Subcutaneous abdominal adipose tissue (tissue), 5 donors: Measurements from ENCODE around the gene WDHD1.
"Not testable (repeated sequence)": the region's sequence is repeated elsewhere in the genome, so short reads cannot be mapped to it uniquely, and the experiment has no call there.

ENCODE experiments used
- H3K27ac ChIP-seq: one replicate; pipeline ENCODE4 v1.7.0; 2013; ENCODE audit warnings: low read depth, mild to moderate bottlenecking, inconsistent platforms, low read length, moderate library complexity
- H3K27me3 ChIP-seq, 5 donors: one replicate each; pipeline ENCODE4 v1.7.0; 2013; ENCODE audit warnings: low read length in 5 of 5, inconsistent platforms in 1 of 5; ENCODE audit not compliant: control insufficient read depth in 5 of 5, insufficient read depth in 4 of 5
- H3K36me3 ChIP-seq, 5 donors: one replicate each; pipeline ENCODE4 v1.7.0; 2013; ENCODE audit warnings: low read length in 5 of 5; ENCODE audit not compliant: control insufficient read depth in 5 of 5, insufficient read depth in 5 of 5
- H3K4me1 ChIP-seq, 5 donors: one replicate each; pipeline ENCODE4 v1.7.0; 2013; ENCODE audit warnings: low read length in 5 of 5, mild to moderate bottlenecking in 3 of 5, moderate library complexity in 1 of 5; ENCODE audit not compliant: control insufficient read depth in 5 of 5, insufficient read depth in 5 of 5
- H3K4me3 ChIP-seq, 5 donors: one replicate each; pipeline ENCODE4 v1.7.0; 2013; ENCODE audit warnings: low read length in 5 of 5, low read depth in 1 of 5
- H3K9ac ChIP-seq, 5 donors: one replicate each; pipeline ENCODE4 v1.7.0; 2013; ENCODE audit warnings: low read length in 5 of 5, mild to moderate bottlenecking in 4 of 5, moderate library complexity in 3 of 5
- H3K9me3 ChIP-seq, 5 donors: one replicate each; pipeline ENCODE4 v1.7.0; 2013; ENCODE audit warnings: low read length in 5 of 5; ENCODE audit not compliant: control insufficient read depth in 5 of 5
- donor health status: healthy.
- donor health status: healthy.
- donor health status: healthy.
- donor health status: healthy.
- donor health status: healthy.

The WDHD1 gene

DNA sequence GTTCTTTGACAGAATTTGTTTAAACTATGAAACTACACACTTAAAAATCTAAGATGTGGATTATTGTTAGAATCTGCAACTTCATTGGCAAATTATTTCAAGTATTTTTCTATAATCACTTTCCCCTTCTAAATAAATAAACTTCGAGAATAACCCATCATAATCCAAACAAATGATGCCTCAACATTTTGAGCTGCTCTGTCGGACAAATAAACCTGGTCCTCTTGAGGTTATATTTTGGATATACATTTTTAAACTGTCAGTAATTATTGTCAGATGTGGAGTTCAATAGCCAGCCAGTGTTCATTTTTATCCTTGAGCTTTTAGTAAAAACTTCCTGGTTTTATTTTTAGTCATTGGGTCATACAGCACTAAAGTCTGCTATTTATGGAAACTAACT is 38.0 kb upstream of the WDHD1 start:
- peaks cover 20 to 37% (median 30%) of the 10 kb centered on the region in 5 donors for H3K36me3 ChIP-seq
- H3K9me3 ChIP-seq, H3K27me3 ChIP-seq, H3K9ac ChIP-seq, H3K4me3 ChIP-seq, H3K4me1 ChIP-seq, H3K27ac ChIP-seq: not testable (repeated sequence)

DNA sequence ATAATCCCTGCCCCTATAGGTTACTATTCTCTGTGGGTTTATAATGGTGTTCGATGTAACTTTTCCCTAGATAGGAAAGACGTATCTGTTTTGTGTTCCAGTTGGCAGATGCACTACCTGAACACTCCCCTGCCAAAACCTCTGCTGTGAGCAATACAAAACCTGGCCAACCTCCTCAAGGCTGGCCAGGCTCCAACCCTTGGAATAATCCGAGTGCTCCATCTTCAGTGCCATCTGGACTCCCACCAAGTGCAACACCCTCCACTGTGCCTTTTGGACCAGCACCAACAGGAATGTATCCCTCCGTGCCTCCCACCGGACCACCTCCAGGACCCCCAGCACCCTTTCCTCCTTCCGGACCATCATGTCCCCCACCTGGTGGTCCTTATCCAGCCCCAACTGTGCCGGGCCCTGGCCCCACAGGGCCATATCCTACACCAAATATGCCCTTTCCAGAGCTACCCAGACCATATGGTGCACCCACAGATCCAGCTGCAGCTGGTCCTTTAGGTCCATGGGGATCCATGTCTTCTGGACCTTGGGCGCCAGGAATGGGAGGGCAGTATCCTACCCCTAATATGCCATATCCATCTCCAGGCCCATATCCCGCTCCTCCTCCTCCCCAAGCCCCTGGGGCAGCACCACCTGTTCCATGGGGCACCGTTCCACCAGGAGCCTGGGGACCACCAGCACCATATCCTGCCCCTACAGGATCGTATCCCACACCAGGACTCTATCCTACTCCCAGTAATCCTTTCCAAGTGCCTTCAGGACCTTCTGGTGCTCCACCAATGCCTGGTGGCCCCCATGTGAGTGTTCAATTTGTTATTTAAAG is 35.8 kb upstream of the WDHD1 start:
- Histone ChIP-seq H3K9ac (peak overlapping the region in 1 of 5 donors; percentile 2), H3K27ac (peak overlapping the region; percentile 21), H3K36me3 (peaks cover 20 to 47% (median 29%) of the 10 kb centered on the region in 5 donors), H3K9me3 (no peaks in the 10 kb centered on the region), H3K4me3 (no peak overlapping the region), H3K27me3 (no peaks in the 10 kb centered on the region), H3K4me1 (peaks cover 0 to 9% (median 5%) of the 10 kb centered on the region in 5 donors)

DNA sequence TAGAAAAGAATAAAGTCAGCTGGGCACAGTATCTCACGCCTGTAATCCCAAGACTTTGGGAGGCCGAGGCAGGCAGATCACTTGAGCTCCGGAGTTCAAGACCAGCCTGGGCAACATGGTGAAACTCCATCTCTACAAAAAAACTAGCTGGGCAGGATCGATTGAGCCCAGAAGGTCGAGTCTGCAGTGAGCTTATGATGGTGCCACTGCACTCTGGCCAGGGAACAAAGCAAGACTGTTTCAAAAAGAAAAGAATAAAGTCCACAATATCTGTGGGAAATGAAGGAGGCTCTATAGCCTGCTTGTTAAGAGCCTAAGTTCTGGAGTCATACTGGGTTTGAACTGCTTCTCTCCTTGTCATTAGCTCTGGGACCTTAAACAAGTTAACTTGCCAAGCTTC is 32.4 kb upstream of the WDHD1 start:
- H3K4me1 ChIP-seq = peaks cover 0 to 8% (median 6%) of the 10 kb centered on the region in 5 donors
- H3K4me3 ChIP-seq = no peak overlapping the region
- no peaks in the 10 kb centered on the region for H3K9me3 ChIP-seq
- H3K27me3 ChIP-seq = no peaks in the 10 kb centered on the region
- peaks cover 7 to 30% (median 15%) of the 10 kb centered on the region in 5 donors for H3K36me3 ChIP-seq
- H3K27ac ChIP-seq = no peak overlapping the region
- H3K9ac ChIP-seq = no peak overlapping the region

DNA sequence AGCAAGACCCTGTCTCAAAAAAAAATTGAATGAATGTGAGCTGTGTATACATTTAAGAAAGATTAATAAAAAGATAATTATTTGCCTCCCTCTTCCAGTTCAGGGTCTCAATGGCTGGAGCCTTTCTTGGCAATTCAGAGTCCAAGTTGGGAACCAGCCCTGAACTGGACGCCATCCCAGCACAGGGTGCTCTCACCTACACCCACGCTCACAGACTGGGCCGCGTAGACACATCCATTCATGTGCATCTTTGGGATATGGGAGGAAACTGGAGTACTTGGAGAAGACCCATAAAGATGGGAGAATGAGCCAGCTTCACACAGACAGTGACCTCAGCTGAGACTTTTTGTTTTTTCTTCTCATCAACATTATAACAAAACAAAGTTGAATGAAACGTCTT is 31.0 kb upstream of the WDHD1 start:
- H3K4me3 ChIP-seq = no peak overlapping the region
- no peak overlapping the region for H3K27ac ChIP-seq
- peaks cover 0 to 20% (median 6%) of the 10 kb centered on the region in 5 donors for H3K36me3 ChIP-seq
- H3K4me1 ChIP-seq = peaks cover 0 to 17% (median 14%) of the 10 kb centered on the region in 5 donors
- no peaks in the 10 kb centered on the region for H3K9me3 ChIP-seq
- H3K9ac ChIP-seq = no peak overlapping the region
- no peaks in the 10 kb centered on the region for H3K27me3 ChIP-seq

DNA sequence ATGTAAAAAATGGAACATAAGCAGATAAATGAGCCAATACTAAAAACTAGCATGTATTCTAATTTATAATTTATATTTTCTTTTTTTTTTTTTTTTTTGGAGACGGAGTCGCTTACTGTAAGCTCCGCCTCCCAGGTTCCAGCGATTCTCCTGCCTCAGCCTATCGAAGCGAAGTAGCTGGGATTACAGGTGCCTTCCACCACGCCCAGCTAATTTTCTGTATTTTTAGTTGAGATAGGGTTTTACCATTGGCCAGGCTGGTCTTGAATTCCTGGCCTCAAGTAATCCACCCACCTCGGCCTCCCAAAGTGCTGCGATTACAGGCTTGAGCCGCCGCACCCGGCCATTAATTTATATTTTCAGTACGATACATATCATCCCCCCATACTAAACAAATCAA is 27.2 kb upstream of the WDHD1 start:
- H3K36me3 ChIP-seq = peaks cover 0 to 10% (median 0%) of the 10 kb centered on the region in 5 donors
- H3K4me3 ChIP-seq = no peak overlapping the region
- H3K27ac ChIP-seq = no peak overlapping the region
- H3K9me3 ChIP-seq = no peaks in the 10 kb centered on the region
- H3K9ac ChIP-seq = no peak overlapping the region
- no peaks in the 10 kb centered on the region for H3K27me3 ChIP-seq
- H3K4me1 ChIP-seq = peaks cover 0 to 26% (median 19%) of the 10 kb centered on the region in 5 donors

DNA sequence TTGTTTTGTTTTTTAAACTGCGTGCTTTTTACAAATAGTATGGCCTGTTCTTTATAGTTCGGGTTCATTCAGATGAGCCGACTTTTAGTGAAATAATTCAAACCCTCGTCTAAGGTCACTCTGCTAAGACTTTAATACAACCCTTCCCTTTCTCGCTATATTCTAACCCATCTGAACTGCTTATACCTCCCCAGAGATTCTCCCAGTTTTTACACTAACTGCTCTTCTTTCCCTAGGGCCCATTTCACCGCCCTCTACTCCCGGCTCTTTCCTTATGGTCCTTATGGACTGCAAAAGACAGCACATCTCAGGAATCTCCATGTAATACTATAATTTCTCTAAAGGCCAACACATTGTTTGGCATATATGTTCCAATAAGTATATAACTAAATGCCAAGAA is 26.6 kb upstream of the WDHD1 start:
- H3K36me3 ChIP-seq = peaks cover 0 to 10% (median 0%) of the 10 kb centered on the region in 5 donors
- H3K4me1 ChIP-seq = peaks cover 0 to 26% (median 19%) of the 10 kb centered on the region in 5 donors
- H3K27ac ChIP-seq = peak overlapping the region; percentile 99
- H3K4me3 ChIP-seq = peak overlapping the region in 1 of 5 donors; percentile 97
- no peaks in the 10 kb centered on the region for H3K9me3 ChIP-seq
- H3K27me3 ChIP-seq = no peaks in the 10 kb centered on the region
- no peak overlapping the region for H3K9ac ChIP-seq

DNA sequence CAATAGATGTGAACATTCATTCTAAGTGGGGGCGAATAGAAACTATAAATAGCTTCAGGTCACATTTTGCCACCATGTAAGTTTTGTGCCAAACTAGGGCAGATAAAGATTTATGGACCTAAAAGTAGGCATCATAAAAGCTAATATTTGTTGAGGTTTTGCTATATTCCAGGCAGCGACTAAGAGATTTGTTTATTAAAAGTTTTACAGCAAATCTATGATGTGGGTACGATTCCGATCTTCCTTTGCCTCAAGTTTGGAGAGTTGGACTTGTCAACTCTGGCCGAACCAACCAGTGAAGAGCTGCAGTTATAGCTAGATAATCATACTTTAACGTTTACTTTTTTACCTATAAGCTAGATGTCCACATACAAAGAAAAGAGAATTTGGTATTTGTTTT is 26.1 kb upstream of the WDHD1 start:
- Histone ChIP-seq H3K27ac (peak overlapping the region; percentile 99), H3K27me3 (no peaks in the 10 kb centered on the region), H3K9ac (no peak overlapping the region), H3K4me1 (peaks cover 0 to 26% (median 19%) of the 10 kb centered on the region in 5 donors), H3K9me3 (no peaks in the 10 kb centered on the region), H3K36me3 (peaks cover 0 to 5% (median 0%) of the 10 kb centered on the region in 5 donors), H3K4me3 (peak overlapping the region in 4 of 5 donors; percentile 76 to 97 (median 94))

DNA sequence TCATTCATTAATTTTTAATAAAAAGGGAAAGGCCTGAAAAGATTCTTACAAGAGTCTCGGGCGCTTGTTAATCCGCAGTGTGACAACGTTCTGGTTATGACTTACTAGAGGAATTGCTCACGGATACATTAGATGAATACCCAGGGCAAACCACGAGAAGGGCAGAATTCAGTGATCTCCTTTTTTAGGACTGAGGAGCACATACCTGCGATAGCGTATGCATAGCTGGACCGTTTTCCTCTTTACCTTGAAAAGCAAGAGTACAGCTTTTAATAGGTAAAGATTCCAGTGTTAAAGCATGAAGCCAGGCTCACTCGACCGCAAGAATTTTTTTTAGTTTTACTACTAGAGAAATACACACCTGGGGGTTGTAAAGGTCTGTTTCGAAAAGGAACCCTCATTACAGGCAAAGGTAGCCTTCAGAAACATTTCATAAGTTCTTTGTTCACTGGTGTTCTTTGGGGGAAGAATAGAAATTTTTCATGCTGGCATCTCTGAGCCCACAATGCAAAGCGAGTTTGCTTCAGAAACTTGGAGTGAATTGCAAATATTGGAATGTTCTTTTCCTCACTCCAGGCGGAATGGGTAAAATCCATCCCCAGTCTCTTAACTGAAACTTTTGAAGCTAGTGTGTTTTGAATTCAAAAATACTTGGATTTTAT is 25.5 kb upstream of the WDHD1 start:
- H3K36me3 ChIP-seq = peaks cover 0 to 2% (median 0%) of the 10 kb centered on the region in 5 donors
- peak overlapping the region; percentile 76 to 98 (median 97) for H3K4me3 ChIP-seq
- H3K4me1 ChIP-seq = peaks cover 0 to 26% (median 19%) of the 10 kb centered on the region in 5 donors
- H3K27ac ChIP-seq = peak overlapping the region; percentile 99
- H3K27me3 ChIP-seq = no peaks in the 10 kb centered on the region
- no peaks in the 10 kb centered on the region for H3K9me3 ChIP-seq
- peak overlapping the region; percentile 49 to 100 (median 100) for H3K9ac ChIP-seq

DNA sequence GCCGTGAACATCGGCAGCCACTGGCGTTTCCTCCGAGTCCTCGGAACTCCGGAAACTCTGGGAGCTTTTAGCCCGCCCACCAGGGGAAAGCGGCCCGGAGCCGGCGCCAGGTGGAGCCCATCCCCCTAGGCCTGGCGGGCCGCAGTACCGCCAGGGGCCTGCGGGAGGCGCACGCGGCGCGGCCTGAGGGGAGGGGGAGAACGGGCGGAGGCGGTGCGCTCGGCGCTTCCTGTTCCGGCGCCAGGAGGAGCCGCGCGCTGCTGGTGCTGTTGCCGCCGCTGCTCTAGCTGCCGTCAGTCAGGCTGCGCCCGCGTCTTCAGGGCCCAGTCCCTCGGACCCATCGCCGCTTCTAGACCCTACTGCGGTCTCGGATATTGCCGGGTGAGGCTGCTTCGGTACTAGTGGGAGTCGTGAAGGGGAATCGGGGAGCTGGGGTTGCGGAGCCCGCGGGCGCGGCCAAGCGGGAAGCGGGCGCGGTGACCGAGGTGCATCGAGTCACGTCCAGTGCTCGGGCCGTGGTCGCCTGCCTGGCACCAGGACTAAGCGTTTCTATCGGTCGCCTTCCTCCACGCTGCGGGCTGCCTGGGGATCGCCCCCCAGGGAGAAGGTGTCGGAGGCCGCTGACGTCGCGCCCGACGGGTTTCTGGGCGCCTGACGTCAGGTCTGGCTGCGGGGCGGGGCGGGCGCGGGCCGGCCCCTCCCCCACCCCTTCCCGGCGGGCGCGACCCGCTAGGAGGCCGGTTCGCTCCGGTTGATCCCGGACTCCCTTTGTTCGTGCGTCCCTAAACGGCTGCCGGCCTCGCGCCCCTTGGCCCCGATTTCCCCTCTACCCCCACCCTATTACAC is 24.7 kb upstream of the WDHD1 start, which contains the start of gene MAPK1IP1L:
TSS of gene MAPK1IP1L (plus strand) at position 225 of the 846 bp plus-strand sequence. CDS start 10,037 bp downstream, outside the sequence.
- Histone ChIP-seq H3K4me3 (peak within 1 kb of the TSS; percentile 77 to 98 (median 97)), H3K4me1 (peaks cover 0 to 26% (median 19%) of the 10 kb centered on the region in 5 donors), H3K9me3 (no peaks in the 10 kb centered on the region), H3K27me3 (no peaks in the 10 kb centered on the region), H3K36me3 (peaks cover 0 to 2% (median 0%) of the 10 kb centered on the region in 5 donors), H3K27ac (peak within 1 kb of the TSS; percentile 99), H3K9ac (peak within 1 kb of the TSS; percentile 96 to 100 (median 100))
